Stimulated activated CD4-positive, alpha-beta T cell treated with anti-CD3 and anti-CD28 coated beads, Interleukin-15, amount 100 ng/mL, for 1 hour (primary cell): ENCODE results near the gene INSR.
"Not testable (repeated sequence)": the region's sequence is repeated elsewhere in the genome, so short reads cannot be mapped to it uniquely, and the experiment has no call there.

Experiments used
- DNase-seq, 2 donors: peaks; one replicate each; pipeline ENCODE4 v3.0.0-alpha.2; 2020; ENCODE audit warnings: low read depth in 1 of 2, low spot score in 1 of 2

Gene INSR

GRCh38 chr19:7101498-7102253 lies 192.5 kb downstream of the INSR start:
- DNase-seq: no peak

- no peak for DNase-seq
These were observed 194.7 kb downstream of the INSR start for GRCh38 chr19:7099597-7099921.

DNA sequence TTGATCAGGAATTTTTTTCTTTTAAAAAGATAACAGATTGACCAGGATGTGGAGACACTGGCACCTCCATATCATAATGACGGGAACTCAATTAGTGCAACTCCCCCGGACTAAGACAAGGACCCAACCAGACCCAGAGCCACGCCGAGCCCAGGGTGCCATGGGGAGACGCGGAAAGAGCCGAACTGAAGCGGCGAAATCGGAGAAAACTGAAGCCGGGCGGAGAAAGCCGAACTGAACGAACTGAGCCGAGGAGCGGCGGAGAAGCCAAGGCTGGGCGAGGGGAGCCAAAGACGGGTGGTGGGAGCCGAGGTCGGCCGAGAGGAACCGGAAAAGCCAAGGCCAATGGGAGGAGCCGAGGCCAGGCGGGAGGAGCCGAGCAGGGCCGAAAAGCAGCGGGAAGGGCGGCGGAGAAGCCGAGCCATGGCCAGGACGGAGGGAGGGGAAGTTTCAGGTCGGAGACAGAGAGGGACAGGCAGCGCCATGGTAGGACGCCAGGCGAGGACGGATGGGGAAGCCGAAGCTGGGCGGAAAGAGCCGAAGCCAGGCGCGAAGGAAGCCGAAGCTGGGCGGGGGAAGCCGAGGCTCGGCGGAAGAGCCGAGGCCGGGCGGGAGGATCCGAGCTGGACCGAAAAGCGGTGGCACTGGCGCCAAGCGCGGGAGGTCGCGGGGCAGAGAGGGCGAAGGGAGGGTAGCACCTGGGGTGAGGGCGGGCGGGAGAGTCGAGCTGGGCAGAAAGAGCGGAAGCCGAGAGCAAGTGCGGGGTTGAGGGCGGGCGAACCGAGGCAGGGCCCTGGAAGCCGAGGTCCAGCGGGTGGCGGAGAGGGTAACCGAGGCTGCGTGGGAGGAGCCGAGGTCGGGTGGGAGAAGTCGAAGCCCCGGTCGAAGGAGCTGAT lies 195.3 kb downstream of the INSR start:
- DNase-seq: peak; percentile 79 to 88

GRCh38 chr19:7098096-7098495 lies 196.1 kb downstream of the INSR start:
- DNase-seq: no peak

- DNase-seq: no peak
These were observed 205.2 kb downstream of the INSR start for GRCh38 chr19:7088999-7089398.

GRCh38 chr19:7083076-7083956 lies 210.9 kb downstream of the INSR start:
- no peak for DNase-seq

DNA sequence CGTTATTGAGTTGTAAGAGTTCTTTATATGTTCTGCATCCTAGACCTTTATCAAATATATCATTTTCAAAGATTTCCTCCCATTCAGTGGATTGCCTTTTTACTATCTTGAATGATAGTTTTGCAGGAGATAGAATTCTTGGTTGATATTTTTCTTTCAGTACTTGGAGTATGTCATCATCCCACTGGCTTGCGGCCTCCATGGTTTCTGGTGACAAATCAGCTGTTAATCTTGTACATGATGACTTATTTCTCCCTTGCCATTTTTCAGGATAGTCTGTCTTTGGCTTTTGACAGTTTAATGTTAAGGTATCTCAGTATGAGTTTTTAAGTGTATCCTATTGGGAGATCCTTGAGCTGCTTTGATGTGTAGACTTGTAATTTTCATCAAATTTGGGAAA lies 216.2 kb downstream of the INSR start:
- DNase-seq: no peak

GRCh38 chr19:7076151-7076550 lies 218.1 kb downstream of the INSR start:
- DNase-seq: no peak

GRCh38 chr19:7074705-7075282 lies 219.4 kb downstream of the INSR start:
- DNase-seq: no peak

GRCh38 chr19:7072541-7072940 lies 221.7 kb downstream of the INSR start:
- DNase-seq: no peak

GRCh38 chr19:7069904-7070226 lies 224.3 kb downstream of the INSR start:
- no peak for DNase-seq

DNA sequence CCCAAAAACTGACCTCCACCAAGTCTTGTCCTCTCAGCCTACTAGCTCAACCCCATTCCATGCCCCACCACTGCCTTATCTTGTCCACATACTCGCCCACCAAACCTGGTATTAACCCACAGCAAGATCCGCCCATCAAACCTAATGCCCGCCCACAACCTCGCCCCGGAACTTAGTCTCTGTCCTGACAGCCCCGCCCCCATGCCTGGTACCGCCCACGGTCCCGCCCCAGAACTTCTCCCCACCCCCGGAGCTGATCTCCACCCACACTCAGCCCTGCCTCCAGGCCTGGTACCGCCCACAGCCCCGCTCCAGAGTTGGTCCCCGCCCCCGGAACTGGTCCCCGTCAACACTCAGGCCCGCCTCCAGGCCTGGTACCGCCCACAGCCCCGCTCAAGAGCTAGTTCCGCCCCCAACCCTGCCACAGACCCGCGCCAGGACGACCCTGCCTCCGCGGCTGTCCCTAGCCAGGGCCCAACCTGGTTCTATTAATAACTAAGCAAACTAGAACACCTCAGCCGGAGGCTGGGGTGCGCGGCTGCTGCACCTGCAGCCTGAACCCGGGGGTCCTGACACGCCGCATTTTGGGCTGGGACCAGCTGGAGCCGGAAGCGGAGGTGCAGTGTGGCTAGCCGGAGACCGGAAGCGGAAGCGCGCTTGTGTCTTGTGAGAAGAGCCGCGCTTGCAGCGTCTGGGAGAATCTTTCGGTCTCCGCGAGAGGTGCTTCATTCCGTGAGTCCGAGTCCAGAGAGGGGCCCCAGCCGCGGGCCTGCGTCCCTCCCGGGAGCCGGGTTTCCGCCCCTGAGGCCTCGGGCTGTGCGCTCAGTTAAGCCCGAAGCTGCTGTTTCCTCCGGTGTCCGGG lies 224.9 kb downstream of the INSR start, which contains the start of gene ZNF557:
TSS of gene ZNF557 (plus strand) at position 662 of the 862 bp plus-strand sequence. CDS start 5,372 bp downstream, outside the sequence.
- DNase-seq: peak; percentile 96 to 98

GRCh38 chr19:7068599-7068998 lies 225.6 kb downstream of the INSR start:
- DNase-seq: no peak

DNA sequence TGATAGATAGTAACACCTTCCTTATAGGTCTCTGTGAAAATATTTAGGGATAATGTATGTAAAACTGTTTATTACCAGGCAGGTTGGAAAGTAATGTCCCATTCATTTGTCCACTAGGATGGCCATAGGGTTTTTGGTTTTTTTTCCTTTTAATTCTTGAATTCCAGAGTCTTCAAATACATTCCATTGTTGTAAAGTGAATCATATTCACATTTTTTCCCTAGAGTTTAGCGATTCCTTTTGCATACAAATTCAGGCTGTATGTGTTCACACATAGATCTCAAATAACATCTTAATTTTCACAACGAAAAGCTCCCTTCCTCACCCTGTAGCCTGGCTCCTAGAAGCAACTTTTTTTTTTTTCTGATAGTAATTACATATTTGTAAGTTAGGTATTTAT lies 226.5 kb downstream of the INSR start:
- no peak for DNase-seq

GRCh38 chr19:7067122-7067521 lies 227.1 kb downstream of the INSR start:
- not testable (repeated sequence) for DNase-seq

DNA sequence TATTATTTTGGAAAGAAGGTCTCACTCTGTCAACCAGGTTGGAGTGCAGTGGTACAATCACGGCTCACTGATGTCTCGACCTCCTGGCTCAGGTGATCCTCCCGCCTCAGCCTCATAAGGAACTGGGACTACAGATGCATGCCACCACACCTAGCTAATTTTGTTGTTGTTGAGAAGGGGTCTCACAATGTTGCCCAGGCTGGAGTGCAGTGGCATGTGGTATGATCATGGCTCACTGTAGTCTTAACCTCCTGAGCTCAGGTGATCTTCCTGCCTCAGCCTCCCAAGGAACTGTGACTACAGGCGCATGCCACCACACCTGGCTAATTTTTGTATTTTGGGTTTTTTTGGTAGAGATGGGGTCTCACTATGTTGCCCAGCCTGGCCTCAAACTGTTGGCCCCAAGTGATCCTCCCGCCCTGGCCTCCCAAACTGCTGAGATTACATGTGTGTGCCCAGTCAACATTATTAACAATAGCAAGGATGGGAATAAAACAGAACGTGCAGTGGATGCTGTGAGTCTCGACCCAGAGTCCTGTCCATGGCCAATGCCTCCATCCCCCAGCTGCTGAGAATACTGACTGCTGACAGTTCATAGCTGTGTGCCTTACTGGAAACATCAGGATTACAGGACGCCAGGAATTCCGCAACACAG lies 230.3 kb downstream of the INSR start:
- DNase-seq: no peak

- DNase-seq: no peak
These were observed 230.9 kb downstream of the INSR start for GRCh38 chr19:7063339-7063738.
